Heart left ventricle (tissue), 13 donors: ENCODE results near the gene DNAH1.

Experiments used
- POLR2A ChIP-seq, 2 donors: fragments of 450-650 bp; IDR thresholded peaks; one replicate each; pipeline ENCODE4 v1.6.1; 2017; ENCODE audit warnings: antibody characterized with exemption in 2 of 2, mild to moderate bottlenecking in 2 of 2, moderate library complexity in 2 of 2
- TF ChIP-seq, protein P1 (sequence below), 12 donors: fragments of 200-600 bp; sonication (generic) in 4 of 12; IDR thresholded peaks; one replicate each; pipeline versions ENCODE4 v1.5.0 to v1.8.0; 2018 to 2022; ENCODE audit warnings: antibody characterized with exemption in 12 of 12, mild to moderate bottlenecking in 5 of 12
- donor health status: ischemic (EF 13 %, LVEDD 7.1; RV severe dilation, severe dysfunction).
- donor health status: DM: no; HTN: yes; CAD: no.
- donor health status: DM: no; HTN: no; CAD: no.
- donor health status: ischemic (EF 25% LVEDD 6.9; RV normal size, moderate dysfunction).
- donor health status: ischemic (EF 25% LVEDD 5.7; RV mildly dilated, moderate dysfunction).
- donor health status: ischemic (EF 35%, LVEDD 5.7; RV mildly dilated, moderate dysfunction).
- donor health status: nonischemic (EF 11% LVEDD 7.7; RV severe dilation, severe dysfunction).
- donor health status: DM: yes; HTN: yes; CAD: no.
- donor health status: PGD.
- donor health status: ischemic (EF 29% LVEDD 5.4; RV normal size, mild dysfunction).
- donor health status: nonischemic (EF 23%, LVEDD 6.1; RV moderate dilation, normal function).

- TF ChIP-seq, protein P1, sequence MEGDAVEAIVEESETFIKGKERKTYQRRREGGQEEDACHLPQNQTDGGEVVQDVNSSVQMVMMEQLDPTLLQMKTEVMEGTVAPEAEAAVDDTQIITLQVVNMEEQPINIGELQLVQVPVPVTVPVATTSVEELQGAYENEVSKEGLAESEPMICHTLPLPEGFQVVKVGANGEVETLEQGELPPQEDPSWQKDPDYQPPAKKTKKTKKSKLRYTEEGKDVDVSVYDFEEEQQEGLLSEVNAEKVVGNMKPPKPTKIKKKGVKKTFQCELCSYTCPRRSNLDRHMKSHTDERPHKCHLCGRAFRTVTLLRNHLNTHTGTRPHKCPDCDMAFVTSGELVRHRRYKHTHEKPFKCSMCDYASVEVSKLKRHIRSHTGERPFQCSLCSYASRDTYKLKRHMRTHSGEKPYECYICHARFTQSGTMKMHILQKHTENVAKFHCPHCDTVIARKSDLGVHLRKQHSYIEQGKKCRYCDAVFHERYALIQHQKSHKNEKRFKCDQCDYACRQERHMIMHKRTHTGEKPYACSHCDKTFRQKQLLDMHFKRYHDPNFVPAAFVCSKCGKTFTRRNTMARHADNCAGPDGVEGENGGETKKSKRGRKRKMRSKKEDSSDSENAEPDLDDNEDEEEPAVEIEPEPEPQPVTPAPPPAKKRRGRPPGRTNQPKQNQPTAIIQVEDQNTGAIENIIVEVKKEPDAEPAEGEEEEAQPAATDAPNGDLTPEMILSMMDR (IDR thresholded peaks at IDR 0.05) = no peak
- TF ChIP-seq POLR2A (IDR thresholded peaks at IDR 0.05) = no peak
Measured at GRCh38 chr3:52327486-52328290, 11.6 kb downstream of the DNAH1 start.
